Thoracic aorta (tissue), 2 donors: Measurements from ENCODE around the gene TAOK1. TPM values are rescaled to one million over a fixed set of nuclear protein-coding genes. Genes with fewer than 3 reads are reported as not detected.

Experiments
- ATAC-seq: fragments of 150-250 bp; one replicate; pipeline ENCODE4 v1.8.0; 2017; ENCODE audit warnings: low read depth; ENCODE audit not compliant: insufficient number of reproducible peaks, low FRiP score
- DNase-seq: peaks from one replicate; pipeline ENCODE4 v3.0.0-alpha.2; 2020; ENCODE audit warnings: low spot score
- H3K27ac ChIP-seq, 2 donors: fragments of 200-600 bp; sonication (generic); 1 replicate in 1 of 2; 2 replicates in 1 of 2; pipeline ENCODE4 v1.5.1; 2016; ENCODE audit warnings: mild to moderate bottlenecking in 2 of 2, moderate library complexity in 2 of 2
- H3K27me3 ChIP-seq: fragments of 200-600 bp; sonication (generic); replicated peaks from 2 replicates; pipeline ENCODE4 v1.6.0; 2016; ENCODE audit warnings: mild to moderate bottlenecking; ENCODE audit not compliant: insufficient read depth
- H3K36me3 ChIP-seq: fragments of 200-600 bp; sonication (generic); one replicate; pipeline ENCODE4 v1.5.1; 2016
- H3K4me1 ChIP-seq, 2 donors: fragments of 200-600 bp; sonication (generic); 1 replicate in 1 of 2; 2 replicates in 1 of 2; pipeline versions ENCODE4 v1.5.1 to v1.6.0; 2016; ENCODE audit warnings: low read depth in 2 of 2, mild to moderate bottlenecking in 1 of 2; ENCODE audit not compliant: control insufficient read depth in 1 of 2
- H3K4me3 ChIP-seq: fragments of 200-600 bp; sonication (generic); 2 replicates; pipeline ENCODE4 v1.5.1; 2016; ENCODE audit warnings: mild to moderate bottlenecking
- H3K9me3 ChIP-seq: fragments of 200-600 bp; sonication (generic); 2 replicates; pipeline ENCODE4 v1.5.1; 2016
- total RNA-seq, 2 donors: library from RNA; depleted of rRNA; stranded (reverse); fragments of >200 nt; gene quantifications; one replicate each; pipeline versions ENCODE4 v1.1.0 to v1.2.3, GENCODE V29; 2016
- TF ChIP-seq, protein P1 (sequence below): fragments of 200-600 bp; sonication (generic); IDR thresholded peaks from one replicate; pipeline ENCODE4 v1.5.1; 2019; ENCODE audit warnings: antibody characterized with exemption

TAOK1 gene
- total RNA-seq, 2 donors from 2014 or later: 46.0 to 64.6 TPM

DNA sequence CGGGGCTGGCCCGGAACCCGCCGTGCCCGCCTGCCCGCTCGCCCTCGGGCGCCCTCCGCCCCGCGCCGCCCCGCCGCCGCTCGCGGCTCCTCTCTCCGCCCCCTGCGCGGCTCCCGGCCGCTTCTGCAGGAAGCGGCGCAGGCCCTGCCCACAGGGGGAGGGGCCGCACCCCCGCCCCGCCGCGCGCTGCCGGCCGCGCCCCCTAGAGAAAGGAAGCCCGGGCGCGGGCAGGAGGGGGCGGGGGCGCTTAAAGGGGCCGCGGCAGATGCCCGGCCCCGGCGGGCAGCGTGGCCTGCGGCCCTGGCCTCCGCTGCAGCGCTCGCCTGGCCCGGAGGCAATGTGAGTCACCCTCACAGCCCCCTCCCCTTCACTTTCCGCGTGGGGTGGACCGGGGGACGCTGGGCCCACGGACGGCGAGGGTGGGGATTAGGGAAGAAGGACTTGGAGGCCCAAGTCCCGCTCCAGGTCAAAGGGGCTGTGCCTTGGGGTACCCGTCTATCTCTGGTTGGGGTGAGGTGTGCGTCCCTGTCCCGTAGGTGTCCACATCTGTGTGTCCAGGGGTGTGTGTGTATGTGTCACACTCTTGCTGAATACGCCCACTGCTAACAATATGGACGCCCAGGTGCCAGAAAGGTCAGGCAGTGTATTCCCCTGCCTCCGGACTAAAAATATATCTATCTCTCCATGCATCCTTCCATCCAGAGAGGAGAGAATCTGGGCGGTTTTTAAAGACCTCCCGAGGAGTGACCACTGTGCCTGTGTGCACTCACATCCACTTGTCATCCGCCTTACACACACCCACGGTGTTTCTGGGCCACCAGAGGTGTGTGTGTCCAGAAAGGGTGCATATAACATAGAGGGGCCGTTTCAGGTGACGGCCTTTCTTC, 199.6 kb downstream of the TAOK1 start, which contains the start of gene GIT1:
GIT1 (minus strand) TSS at position 125 of the 887 bp plus-strand sequence. CDS start 270 bp downstream, outside the sequence.
- Histone ChIP-seq H3K4me3 (peak within 1 kb of the TSS; percentile 79), H3K9me3 (no peaks in the 10 kb centered on the region), H3K27ac (peak within 1 kb of the TSS; percentile 77 to 84), H3K27me3 (no peaks in the 10 kb centered on the region), H3K4me1 (peaks cover 37 to 75% of the 10 kb centered on the region in 2 donors), H3K36me3 (no peaks in the 10 kb centered on the region)
- TF ChIP-seq, protein P1, sequence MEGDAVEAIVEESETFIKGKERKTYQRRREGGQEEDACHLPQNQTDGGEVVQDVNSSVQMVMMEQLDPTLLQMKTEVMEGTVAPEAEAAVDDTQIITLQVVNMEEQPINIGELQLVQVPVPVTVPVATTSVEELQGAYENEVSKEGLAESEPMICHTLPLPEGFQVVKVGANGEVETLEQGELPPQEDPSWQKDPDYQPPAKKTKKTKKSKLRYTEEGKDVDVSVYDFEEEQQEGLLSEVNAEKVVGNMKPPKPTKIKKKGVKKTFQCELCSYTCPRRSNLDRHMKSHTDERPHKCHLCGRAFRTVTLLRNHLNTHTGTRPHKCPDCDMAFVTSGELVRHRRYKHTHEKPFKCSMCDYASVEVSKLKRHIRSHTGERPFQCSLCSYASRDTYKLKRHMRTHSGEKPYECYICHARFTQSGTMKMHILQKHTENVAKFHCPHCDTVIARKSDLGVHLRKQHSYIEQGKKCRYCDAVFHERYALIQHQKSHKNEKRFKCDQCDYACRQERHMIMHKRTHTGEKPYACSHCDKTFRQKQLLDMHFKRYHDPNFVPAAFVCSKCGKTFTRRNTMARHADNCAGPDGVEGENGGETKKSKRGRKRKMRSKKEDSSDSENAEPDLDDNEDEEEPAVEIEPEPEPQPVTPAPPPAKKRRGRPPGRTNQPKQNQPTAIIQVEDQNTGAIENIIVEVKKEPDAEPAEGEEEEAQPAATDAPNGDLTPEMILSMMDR: no peak
- DNase-seq (no peak), ATAC-seq (peak; percentile 33)

DNA sequence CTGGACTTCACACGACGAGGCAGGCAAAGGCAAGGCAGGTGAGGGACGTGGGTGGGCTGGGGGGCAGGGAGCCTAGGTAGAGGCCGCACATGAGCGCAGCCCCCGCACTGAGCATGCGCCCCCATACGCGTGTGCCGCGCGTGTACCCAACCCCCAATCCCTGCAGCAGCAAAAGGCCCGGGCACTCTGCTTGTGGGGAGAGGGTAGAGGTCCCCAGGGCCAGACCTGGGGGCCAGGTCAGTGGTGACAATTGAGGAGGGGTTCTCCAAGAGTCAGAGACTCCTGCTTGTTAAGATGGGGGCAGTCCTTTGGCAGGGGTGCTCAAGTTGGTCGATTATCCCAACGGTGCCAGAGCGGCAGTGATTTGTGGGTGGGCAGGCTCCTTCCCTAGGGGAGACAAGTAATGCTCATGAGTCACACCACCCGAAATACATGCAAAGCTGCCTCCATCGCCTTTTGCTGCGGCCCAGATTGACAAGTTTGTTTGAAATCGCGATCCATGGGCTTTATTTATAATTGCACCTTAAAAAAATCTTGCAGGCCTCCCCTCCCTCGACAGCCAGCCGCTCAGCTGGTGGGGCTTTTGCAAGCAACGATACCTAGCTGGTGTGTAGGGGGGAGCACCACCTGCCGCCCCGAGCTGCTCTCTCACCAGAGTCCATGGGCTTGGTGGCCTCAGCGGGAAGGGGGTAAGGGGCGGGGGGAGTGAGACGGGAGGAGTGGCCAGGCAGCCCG, 200.4 kb downstream of the TAOK1 start:
- Histone ChIP-seq H3K27me3 (no peaks in the 10 kb centered on the region), H3K27ac (peak overlapping the region; percentile 67 to 84), H3K36me3 (no peaks in the 10 kb centered on the region), H3K9me3 (no peaks in the 10 kb centered on the region), H3K4me1 (peaks cover 37 to 72% of the 10 kb centered on the region in 2 donors), H3K4me3 (peak overlapping the region; percentile 79)
- ATAC-seq: no peak
- DNase-seq: no peak
- TF ChIP-seq, protein P1: no peak

DNA sequence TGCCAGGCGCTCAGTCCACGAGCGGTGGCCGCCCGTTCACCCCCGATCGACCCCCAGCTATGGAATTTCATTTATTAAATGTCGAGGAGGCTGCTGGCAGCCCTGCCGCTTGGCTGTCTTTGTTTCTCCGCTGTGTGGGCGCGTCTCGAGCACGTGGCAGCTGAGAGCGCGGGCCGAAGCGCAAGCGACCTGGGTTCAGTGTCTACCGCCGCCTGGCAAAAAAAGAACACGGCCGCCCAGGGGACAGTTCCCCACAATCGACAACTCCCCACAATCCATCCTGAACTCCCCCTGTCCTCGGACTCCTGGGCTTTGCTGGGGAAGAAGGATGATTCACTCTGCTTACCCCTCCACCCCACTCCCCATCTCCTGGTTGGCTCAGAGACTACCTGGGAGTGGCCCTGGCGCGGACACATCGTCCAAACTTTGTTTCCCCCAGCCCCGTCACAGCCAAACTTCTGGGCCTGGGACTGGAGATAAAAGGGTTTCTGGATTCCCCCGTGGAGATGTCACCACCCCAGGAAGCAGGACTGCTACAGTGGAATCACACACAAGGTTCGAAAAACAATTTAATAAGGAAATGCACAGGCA, 201.1 kb downstream of the TAOK1 start:
- Histone ChIP-seq H3K4me3 (peak overlapping the region; percentile 79), H3K27me3 (no peaks in the 10 kb centered on the region), H3K36me3 (no peaks in the 10 kb centered on the region), H3K27ac (peak overlapping the region; percentile 67 to 84), H3K4me1 (peaks cover 37 to 72% of the 10 kb centered on the region in 2 donors), H3K9me3 (no peaks in the 10 kb centered on the region)
- TF ChIP-seq, protein P1: no peak
- ATAC-seq: no peak
- DNase-seq: no peak

- TF ChIP-seq, protein P1: peak; percentile 94
- H3K27ac ChIP-seq: peak overlapping the region; percentile 67 to 84
- H3K4me1 ChIP-seq: peaks cover 37 to 65% of the 10 kb centered on the region in 2 donors
- ATAC-seq: peak; percentile 13
- DNase-seq: no peak
- H3K36me3 ChIP-seq: no peaks in the 10 kb centered on the region
- no peaks in the 10 kb centered on the region for H3K9me3 ChIP-seq
- peak overlapping the region; percentile 79 for H3K4me3 ChIP-seq
- H3K27me3 ChIP-seq: no peaks in the 10 kb centered on the region
Observed at GRCh38 chr17:29591737-29592608, 201.8 kb downstream of the TAOK1 start.
